ENCODE data around the gene LRIT3.
A peak's percentile ranks its signal among the peaks of the same experiment; 100 is the strongest.

The LRIT3 gene, protein sequence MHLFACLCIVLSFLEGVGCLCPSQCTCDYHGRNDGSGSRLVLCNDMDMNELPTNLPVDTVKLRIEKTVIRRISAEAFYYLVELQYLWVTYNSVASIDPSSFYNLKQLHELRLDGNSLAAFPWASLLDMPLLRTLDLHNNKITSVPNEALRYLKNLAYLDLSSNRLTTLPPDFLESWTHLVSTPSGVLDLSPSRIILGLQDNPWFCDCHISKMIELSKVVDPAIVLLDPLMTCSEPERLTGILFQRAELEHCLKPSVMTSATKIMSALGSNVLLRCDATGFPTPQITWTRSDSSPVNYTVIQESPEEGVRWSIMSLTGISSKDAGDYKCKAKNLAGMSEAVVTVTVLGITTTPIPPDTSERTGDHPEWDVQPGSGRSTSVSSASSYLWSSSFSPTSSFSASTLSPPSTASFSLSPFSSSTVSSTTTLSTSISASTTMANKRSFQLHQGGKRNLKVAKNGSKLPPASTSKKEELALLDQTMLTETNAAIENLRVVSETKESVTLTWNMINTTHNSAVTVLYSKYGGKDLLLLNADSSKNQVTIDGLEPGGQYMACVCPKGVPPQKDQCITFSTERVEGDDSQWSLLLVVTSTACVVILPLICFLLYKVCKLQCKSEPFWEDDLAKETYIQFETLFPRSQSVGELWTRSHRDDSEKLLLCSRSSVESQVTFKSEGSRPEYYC

DNA sequence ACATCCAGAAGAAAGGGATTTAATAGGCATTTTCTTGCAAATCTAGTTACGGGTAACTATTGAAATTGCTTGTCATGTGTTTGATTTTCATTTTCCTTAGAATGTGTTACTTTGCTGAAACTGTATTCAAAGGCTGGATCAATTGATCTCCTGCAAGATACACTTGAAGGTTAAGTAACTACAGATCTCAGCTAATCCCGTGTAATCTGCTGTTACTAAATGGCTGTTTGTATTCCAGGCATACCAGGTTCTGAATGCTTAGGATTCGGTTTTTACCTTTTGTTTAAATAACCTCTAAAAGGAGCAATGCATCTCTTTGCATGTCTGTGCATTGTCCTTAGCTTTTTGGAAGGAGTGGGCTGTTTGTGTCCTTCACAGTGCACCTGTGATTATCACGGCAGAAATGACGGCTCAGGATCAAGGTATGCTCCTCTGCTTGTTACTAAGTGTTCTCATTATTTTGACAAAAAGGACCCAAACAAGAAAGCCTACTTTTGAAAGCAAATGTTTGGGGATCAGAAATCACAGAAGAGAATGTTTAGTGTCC, at the start of gene LRIT3:
TSS of gene LRIT3 (plus strand) at position 212 of the 547 bp plus-strand sequence. CDS start at position 307, 95 bp downstream.
- DNase-seq: no peak

DNA sequence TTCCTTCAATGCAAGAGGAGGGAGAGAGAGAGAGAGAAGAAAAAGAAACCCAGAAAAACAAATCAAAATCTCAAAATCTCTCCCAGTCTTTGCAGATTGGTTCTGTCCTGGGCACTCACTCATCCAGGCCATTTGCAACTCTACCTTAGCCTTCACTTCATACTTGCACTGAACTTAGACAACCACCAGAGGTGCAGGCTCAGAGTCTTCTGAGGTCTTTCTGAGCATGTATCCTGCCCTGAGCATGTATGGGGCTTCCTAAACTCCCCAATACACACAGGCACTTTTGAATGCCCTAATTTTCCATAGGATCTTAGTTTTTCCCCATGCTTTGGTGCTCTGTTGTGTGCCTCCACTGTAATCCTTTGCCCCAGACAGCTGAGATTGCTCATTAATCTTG, 49.0 kb upstream of the LRIT3 start:
- no peak for DNase-seq

DNA sequence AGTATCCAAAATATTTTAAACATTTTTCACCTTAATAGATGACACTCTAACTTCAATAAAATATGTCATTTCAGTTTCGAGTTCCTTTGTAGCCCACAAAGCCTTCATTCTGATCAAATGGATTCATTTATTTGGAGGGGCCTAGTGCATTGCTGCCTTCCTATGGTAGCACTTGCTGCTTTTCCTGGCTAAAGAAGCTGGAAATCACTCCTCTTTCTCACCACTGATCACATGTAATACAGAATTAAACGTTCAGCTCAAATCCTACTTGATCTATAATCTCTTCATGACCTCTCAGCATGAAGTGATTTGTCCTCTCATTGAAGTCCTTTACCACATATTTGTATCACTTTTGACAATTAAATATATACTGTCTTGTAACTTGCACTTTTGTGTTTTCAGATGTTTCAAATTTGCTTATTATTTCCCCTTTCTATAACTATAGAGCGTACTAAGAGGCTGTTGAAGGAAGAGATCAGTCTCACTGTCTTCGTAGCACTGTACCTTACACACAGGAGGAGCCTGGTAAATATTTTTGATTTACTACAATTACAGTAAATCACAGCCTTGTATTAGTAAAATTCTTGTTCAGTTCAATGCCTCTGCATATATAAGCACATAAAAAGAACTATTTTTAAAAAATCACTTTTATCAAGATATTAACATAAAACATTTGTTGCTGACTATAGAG, 46.7 kb upstream of the LRIT3 start:
- no peak for DNase-seq

DNA sequence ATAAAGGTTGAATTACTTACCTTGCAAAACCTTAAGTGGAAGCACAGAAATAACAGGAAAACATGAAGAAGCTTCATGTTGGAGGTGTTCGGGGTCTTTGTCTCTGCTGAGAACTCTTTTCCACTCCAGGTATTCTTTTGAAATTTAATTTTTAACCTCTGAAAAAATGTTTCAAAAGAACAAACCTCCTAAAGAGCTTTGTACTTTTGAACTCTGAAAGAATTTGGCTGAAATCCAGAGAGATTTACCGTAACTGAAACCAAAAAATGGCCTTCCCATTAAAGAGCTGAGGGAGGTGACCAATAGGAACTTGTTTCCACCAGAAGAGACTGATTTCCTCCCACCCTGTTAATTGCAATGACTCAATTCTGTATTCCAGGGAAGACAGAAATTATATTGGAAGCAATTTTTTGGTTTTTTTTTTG, 46.0 kb upstream of the LRIT3 start, which contains the start of gene CFI:
TSS of gene CFI (minus strand) at position 105 of the 425 bp plus-strand sequence. CDS start at position 77, 28 bp downstream.
- no peak for DNase-seq

DNA sequence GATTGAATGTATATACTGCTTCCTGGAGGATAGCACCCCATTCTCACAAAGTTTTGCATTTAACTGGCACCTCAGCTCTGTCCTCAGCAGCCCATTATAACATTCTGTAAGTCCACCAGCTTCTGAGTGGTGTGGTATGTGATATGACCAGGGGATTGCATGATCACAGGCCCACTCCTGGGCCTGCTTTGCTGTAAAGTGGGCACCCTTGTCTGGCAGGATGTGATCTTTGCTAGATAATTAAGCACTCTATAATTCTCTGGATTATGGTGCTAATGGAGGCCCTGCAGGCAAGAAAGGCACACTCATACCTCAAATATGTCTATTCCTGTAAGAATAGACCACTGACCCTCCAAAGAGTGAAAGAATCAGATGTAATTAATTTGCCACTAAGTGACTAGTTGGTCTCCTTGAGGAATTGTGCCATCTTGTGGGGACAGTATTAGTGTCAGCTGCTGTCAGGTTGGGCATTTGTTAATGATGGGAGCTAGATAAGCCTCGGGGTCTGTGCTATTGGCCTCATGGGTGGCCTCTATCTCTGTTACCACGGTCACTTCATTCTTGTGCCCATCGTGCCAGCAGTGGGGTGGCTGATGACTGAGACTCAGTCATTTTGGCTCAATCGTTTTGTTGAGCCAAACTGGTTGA, 43.9 kb upstream of the LRIT3 start:
- peak in 1 of 2 experiments; percentile 33 for DNase-seq

DNA sequence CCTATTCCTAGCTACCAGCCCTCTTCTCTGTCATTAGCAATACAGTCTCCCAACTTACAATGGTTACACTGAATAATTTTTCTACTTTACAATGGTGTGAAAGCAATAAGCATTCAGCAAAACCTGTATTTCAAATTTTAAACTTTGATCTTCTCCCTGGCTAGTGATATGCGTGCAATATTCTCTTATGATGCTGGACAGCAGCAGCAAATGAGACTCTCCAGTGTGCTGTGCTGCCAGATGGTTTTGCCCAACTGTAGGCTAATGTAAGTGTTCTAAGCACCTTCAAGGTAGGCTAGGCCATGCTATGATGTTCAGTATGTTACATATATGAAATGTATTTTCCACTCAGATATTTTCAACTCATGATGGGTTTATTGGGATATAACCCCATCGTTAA, 38.3 kb upstream of the LRIT3 start:
- DNase-seq: no peak

DNA sequence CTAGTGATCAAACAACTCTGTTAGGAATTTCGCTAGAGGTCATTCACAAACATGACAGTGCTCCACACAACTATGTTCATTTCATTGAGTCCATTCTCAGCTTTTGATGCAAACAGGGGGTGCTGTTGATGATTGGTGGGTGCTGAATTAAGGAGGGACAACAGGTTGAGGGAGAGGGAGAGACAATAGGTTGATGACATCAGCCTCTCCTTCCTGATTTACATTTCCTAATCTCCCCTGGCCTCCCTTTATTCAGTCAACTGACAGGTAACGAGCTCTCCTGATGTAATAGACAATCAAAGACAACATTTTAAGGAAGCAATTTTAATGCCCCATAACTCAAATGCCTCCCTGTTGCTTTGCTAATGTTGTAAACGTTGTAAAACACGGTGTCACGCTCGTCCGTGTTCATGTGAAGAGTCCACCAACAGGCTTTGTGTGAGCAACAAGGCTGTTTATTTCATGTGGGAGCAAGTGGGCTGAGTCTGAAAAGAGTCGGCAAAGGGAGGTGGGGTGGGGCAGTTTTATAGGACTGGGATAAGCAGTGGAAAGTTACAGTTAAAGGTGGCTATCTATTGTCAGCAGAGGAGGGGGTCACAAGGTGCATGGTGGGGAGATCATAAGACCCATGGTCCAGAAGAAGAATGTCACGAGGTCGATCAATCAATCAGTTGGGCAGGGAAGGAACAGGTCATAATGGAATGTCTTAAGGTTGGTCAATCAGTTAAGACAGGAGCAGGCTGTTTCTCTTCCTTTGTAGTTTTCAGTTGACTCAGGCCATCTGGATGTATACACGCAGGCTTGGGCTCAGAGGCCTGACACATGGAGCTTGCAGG, 37.1 kb upstream of the LRIT3 start:
- no peak for DNase-seq

DNA sequence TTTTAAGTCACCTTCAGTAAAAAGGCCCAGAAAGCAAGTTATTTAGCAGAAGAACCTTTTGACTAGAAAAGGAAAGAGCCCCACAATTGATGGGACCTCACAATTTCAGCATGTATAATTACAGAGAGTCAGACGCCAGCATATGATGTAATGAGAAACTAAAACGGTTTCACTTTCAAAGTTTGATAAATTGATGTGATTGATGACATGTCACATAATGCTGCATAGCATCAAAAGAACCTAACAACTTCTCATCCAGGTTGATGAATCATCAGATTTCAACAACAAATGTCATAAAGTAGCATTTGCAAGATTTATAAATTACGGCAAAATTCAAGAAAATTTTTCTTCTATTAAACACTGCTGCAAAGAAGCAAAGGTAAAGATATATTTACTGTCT, 36.2 kb upstream of the LRIT3 start:
- no peak for DNase-seq

DNA sequence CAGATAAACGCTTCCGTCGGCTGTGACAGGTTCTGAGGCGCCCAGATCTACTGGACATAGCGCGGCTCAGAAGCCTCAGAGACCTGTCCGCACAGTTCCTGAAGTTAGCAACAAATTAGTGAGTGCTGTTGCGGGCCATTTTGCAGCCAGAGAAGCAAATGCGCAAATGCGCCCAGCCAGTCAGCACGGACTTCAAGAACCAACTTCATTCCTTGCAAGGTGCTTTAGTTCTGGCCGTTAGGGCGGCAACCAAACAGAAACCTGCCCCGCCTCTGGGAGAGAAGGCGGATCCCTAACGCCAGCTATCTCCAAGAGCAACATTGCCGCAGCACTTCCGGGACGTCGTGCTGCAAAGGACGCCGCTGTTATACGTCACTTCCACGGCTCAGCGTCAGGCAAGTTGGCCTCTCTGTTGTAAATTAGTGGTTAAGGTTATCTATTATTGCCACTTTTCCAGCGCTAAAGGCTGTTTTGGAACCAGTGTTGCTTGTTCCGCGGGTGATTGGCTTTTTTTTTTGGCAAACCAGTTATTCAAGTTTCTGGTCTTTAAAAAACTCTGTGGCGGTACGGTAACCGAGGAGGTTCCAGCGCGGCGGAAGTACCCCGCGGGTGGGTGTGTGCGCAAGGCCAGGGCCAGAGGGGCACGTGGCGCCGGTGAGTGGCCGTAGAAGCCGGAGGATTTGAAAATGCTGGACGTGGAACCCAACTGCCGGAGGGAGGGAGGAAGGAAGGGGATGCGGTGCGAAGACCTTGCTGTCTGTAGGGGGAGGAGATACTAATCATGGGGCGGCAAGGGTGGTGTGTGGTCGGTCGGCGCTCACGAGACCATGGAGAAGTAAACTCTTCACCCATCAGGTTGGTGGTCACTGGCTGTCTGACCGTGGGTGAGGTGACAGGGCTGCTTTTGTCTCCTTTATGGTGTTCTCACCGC, 32.5 kb upstream of the LRIT3 start, which contains the start of gene GAR1:
TSS of gene GAR1 (plus strand) at position 612 of the 931 bp plus-strand sequence. CDS start 403 bp downstream, outside the sequence.
- DNase-seq: peak; percentile 66 to 81

DNA sequence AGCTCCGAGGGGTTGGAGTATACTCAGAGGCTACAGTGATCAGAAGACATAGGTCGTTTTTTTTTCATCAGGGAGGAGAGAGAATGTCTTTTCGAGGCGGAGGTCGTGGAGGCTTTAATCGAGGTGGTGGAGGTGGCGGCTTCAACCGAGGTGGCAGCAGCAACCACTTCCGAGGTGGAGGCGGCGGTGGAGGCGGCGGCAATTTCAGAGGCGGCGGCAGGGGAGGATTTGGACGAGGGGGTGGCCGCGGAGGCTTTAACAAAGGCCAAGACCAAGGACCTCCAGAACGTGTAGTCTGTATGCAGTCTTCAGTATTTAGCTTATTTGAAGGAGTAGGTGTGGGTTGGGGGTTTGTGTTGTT, 31.8 kb upstream of the LRIT3 start:
- DNase-seq: no peak

DNA sequence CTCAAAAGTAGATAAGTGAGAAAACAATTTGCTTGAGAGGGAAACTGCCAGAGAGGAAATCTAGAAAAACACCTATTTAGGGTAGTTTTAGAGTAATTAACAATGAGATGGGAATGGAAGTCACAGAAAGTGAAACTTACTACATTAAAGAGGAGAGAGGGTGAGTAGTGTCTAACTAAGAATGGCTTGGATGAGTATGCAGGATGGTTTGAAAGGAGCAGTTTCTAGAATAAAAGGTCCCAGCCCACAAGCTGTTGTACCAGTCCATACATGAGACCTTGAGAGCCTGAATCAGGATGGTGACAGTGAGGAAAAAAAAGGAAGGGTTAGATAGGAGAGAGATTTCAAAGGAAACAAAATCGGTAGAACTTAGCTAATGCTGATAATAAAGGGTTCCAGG, 31.0 kb upstream of the LRIT3 start:
- DNase-seq: no peak

DNA sequence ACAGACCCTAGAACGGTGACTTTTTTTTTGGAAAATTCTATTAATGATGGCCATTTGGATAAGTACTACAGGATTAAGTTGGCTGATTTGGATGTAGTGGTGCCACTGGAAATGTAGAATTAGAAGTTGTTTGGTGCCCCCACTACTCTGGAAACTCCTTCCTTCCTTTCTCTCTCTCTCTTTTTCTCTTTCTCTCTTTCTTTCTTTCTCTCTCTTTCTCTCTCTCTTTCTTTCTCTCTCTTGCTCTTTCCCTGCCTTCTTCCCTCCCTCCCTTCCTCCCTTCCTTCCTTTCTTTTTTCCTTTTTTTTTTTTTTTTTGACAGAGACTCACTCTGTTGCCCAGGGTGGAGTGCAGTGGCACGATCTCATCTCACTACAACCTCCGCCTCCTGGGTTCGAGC, 29.6 kb upstream of the LRIT3 start:
- DNase-seq: no peak

DNA sequence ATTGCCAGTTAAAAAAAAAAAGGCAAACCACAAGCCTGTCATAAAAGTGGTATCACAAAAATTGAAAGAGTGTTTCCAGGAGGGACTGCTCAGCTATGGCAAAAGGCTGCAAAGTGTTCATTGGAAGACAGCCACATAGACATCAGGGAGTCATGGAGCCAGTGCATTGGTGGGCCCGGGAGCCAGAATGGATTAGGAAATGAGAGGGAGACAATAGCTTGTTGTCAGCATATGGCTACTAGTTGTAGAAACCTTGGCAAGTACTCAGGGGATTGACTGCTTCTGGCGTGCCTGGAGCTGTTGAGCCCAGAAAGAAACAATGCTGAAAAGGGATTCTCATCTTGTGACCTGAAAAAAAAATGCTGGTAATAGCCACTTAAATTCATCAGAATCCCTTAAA, 27.3 kb upstream of the LRIT3 start:
- DNase-seq: no peak

DNA sequence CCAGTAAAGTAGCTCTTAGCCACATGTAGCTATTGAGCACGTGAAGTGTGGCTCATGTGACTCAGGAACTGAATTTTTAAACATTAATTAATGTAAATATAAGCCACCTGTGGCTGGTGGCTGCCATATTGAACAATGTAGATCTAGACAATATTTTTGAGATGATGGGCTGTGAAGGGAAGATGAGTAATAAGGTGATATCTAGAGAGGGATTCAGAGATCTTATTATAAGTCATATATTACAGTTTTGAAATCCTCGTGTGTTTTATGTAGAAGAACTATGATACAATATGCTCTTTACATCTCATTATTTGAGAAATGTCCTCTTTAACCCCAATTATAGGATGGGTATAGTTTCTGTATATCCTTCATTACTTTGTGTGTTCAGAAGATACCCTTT, 26.7 kb upstream of the LRIT3 start:
- no peak for DNase-seq

DNA sequence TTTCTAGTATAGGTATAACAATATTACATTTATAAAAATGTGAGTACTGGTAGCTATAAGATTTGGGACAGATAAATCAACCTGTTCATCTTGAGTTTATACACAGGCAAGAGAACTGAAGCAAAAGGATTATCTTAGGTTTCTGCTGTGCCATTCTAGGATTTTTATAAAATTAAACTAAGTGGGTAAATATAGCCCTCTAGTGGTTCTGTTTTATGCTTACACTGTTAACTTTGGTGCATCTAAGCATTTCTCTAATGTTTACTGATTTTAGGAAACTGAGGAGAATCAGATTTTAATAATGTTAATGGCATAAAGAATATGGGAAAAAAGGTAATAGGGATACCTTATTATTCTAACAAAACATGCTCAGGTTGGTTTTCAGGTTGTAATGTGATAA, 21.2 kb upstream of the LRIT3 start:
- DNase-seq: no peak

DNA sequence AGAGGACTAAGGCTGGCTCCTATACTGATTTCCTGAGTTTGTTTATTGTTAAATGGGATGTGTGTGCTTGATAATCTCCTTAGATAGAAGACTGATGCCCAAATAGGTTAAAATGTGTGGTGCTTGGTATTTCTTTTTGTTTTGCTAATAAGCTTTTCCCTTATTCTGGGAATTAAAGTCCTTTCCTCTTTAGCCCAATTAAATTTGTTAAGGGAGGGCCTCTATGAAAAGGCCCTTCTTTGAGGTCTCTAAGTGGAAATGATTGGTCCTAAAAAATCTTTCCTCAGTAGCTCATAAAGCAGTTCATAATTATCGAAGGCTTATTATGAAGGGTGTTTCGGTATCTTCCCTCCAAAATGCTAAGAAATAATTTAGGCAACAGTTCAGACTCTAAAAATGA, 20.2 kb upstream of the LRIT3 start, which contains the start of gene RRH:
TSS of gene RRH (plus strand) at position 301 of the 400 bp plus-strand sequence. CDS start at position 357, 56 bp downstream.
- no peak for DNase-seq

DNA sequence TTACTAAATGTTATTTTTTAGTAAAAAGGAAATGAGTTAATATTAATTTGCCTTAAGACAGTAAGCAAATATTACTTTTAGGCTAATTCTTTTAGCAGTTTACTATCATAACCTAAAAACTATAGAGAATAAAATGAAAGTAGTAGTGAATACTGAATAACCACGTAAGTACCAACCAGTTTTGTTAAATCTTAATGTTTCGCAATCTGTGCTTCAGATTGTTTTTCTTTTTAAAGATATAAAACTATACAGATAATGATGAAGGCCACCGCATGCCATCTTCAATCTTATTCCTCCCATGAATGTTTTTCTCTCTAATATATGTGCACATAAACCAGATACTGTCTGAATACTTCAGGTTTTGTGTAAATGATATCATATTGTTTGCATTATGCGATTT, 14.2 kb upstream of the LRIT3 start:
- no peak for DNase-seq

DNA sequence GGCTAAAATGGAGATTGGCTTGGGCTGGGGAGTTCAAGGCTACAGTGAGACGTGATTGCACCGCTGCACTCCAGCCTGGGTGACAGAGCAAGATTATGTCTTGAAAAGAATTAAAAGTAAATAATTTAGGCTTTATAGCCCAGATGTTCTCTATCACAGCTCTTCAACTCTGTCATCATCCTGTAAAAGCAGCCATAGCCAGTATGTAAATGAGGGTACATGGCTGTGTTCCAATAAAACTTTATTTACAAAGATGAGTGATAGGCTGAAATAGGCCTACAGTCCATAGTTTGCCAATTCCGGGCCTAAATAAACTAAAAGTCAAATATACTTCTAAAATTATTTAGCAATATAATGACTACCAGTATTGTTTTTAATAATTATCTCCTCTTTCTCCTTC, 10.9 kb upstream of the LRIT3 start:
- DNase-seq: no peak

DNA sequence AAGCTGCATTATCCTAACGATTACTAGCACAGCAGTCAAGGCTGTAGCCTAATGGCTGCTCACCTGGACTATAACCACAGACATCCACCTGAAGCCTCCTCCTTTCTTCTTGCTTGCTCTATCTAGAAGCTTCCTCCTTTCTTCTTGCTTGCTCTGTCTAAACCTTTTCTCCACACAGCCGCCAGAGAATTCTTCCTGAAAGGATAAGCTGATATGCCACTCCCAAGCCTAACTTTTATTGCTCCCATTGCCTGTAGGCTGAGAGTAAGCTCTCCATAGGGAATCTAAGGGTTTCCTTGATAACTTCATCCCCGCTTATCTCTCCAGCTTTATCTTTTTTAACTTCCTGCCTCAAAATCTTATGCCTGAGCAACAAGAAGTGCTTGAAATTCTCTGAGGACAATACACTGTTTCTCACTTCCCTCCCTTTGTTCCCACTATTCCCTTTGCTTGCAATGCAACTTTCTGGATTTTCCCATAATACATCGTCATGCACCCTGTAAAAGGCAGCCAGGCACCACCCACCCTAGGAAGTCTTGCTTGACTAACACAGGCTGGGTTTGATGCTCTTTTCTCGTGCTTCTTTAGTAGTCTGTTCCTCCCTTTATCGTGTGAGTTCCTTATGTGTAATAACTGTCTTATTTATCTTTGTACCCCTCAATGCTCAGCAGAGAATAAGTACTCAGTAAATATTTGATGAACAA, 1.4 kb upstream of the LRIT3 start:
- DNase-seq: no peak

DNA sequence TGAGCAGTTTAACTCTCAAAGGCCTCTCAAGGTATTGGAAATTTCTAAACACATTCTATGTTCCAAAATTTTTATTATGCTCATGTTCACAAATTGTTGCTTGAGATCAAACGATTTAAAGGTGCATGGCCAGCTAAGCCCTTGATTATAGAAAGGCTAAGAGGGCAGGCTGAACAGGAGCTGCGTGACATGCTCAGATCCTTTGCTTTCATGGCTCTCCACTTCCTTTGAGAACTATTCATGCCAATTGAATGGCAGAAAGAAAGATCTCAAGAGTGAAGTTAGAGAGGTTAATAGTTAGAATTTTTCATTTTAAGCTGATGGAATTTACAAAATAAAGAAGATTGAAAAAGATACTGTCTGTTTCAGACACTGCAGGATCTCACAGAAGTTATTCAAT, 594 bp downstream of the LRIT3 start:
- DNase-seq: no peak
